SK-N-SH treated with all-trans-retinoic acid at 6 μM for 48 hours (cell line): ENCODE results near the gene KIR2DL3.

Source experiments
- ATAC-seq: fragments of 200-7000 bp; cut with Tn5 transposase; 3 replicates; pipeline ENCODE4 v1.9.1; 2020; ENCODE audit warnings: mild to moderate bottlenecking, moderate library complexity
- ARNTL ChIP-seq: fragments of 450-650 bp; formaldehyde crosslinking; IDR thresholded peaks from 2 replicates; pipeline ENCODE4 v1.5.0; 2020; ENCODE audit warnings: low read depth, mild to moderate bottlenecking, moderate library complexity, borderline replicate concordance
- BACH2 ChIP-seq: fragments of 250-450 bp; sonication (Bioruptor Pico); IDR thresholded peaks from 2 replicates; pipeline ENCODE4 v1.9.0; 2021; ENCODE audit warnings: mild to moderate bottlenecking, borderline replicate concordance
- ESRRG ChIP-seq: fragments of 250-450 bp; sonication (Bioruptor Pico); IDR thresholded peaks from 2 replicates; pipeline ENCODE4 v1.6.1; 2021; ENCODE audit warnings: mild to moderate bottlenecking
- GLIS3 ChIP-seq: fragments of 250-450 bp; sonication (Bioruptor Pico); IDR thresholded peaks from 2 replicates; pipeline ENCODE4 v1.5.0; 2020; ENCODE audit warnings: mild to moderate bottlenecking, moderate library complexity
- ISL1 ChIP-seq: fragments of 250-450 bp; sonication (Bioruptor Pico); IDR thresholded peaks from 2 replicates; pipeline ENCODE4 v2.1.2; 2022; ENCODE audit warnings: mild to moderate bottlenecking, moderate library complexity
- OSR1 ChIP-seq: fragments of 250-450 bp; sonication (Bioruptor Pico); IDR thresholded peaks from 2 replicates; pipeline ENCODE4 v1.8.0; 2022; ENCODE audit warnings: moderate library complexity, mild to moderate bottlenecking, inconsistent platforms
- PPARA ChIP-seq: fragments of 250-450 bp; sonication (Bioruptor Pico); IDR thresholded peaks from 2 replicates; pipeline ENCODE4 v1.5.0; 2020; ENCODE audit warnings: mild to moderate bottlenecking, borderline replicate concordance
- SNAI2 ChIP-seq: fragments of 250-450 bp; sonication (Bioruptor Pico); IDR thresholded peaks from 2 replicates; pipeline ENCODE4 v1.5.0; 2020; ENCODE audit warnings: mild to moderate bottlenecking, moderate library complexity
- TCF4 ChIP-seq: fragments of 250-450 bp; sonication (Bioruptor Pico); IDR thresholded peaks from 2 replicates; pipeline ENCODE4 v1.8.0; 2021; ENCODE audit warnings: mild to moderate bottlenecking, moderate library complexity, borderline replicate concordance
- TOX ChIP-seq: fragments of 250-450 bp; sonication (Bioruptor Pico); IDR thresholded peaks from 2 replicates; pipeline ENCODE4 v1.8.0; 2021; ENCODE audit warnings: mild to moderate bottlenecking, moderate library complexity, borderline replicate concordance
- ZC3H10 ChIP-seq: fragments of 250-450 bp; sonication (Bioruptor Pico); IDR thresholded peaks from 2 replicates; pipeline ENCODE4 v1.5.1; 2021; ENCODE audit warnings: mild to moderate bottlenecking, moderate library complexity
- ZFP3 ChIP-seq: fragments of 250-450 bp; sonication (Bioruptor Pico); IDR thresholded peaks from 2 replicates; pipeline ENCODE4 v1.5.0; 2020; ENCODE audit warnings: mild to moderate bottlenecking, moderate library complexity
- ZFP30 ChIP-seq: fragments of 450-650 bp; formaldehyde crosslinking; IDR thresholded peaks from 2 replicates; pipeline ENCODE4 v1.5.0; 2022; ENCODE audit warnings: mild to moderate bottlenecking, moderate library complexity
- ZNF565 ChIP-seq: fragments of 450-650 bp; formaldehyde crosslinking; conservative IDR thresholded peaks from 2 replicates; pipeline ENCODE4 v1.5.0; 2020; ENCODE audit warnings: low read depth, mild to moderate bottlenecking, moderate library complexity
- ZNF8 ChIP-seq: fragments of 450-650 bp; formaldehyde crosslinking; IDR thresholded peaks from 2 replicates; pipeline ENCODE4 v1.5.0; 2020; ENCODE audit warnings: mild to moderate bottlenecking, moderate library complexity
- TF ChIP-seq, protein P1 (sequence below): fragments of 250-450 bp; sonication (Bioruptor Pico); IDR thresholded peaks from 2 replicates; pipeline ENCODE4 v1.5.1; 2020; ENCODE audit warnings: low read depth, mild to moderate bottlenecking, moderate library complexity
- TF ChIP-seq, protein P2 (sequence below): fragments of 250-450 bp; sonication (Bioruptor Pico); IDR thresholded peaks from 2 replicates; pipeline ENCODE4 v1.8.0; 2021; ENCODE audit warnings: low read depth, mild to moderate bottlenecking, moderate library complexity, borderline replicate concordance

The KIR2DL3 gene

GRCh38 chr19:54792814-54793213, 54.5 kb downstream of the KIR2DL3 start:
- no peak for TF ChIP-seq ZFP30
- TF ChIP-seq TCF4: no peak
- TF ChIP-seq ZFP3 (CRISPR knock-in tag): no peak
- no peak for TF ChIP-seq OSR1 (CRISPR knock-in tag)
- TF ChIP-seq SNAI2: no peak
- no peak for TF ChIP-seq ZNF8 (CRISPR knock-in tag)
- TF ChIP-seq ZNF565: no peak
- TF ChIP-seq ZC3H10: no peak
- TF ChIP-seq ESRRG (CRISPR knock-in tag): no peak
- TF ChIP-seq, protein P1, sequence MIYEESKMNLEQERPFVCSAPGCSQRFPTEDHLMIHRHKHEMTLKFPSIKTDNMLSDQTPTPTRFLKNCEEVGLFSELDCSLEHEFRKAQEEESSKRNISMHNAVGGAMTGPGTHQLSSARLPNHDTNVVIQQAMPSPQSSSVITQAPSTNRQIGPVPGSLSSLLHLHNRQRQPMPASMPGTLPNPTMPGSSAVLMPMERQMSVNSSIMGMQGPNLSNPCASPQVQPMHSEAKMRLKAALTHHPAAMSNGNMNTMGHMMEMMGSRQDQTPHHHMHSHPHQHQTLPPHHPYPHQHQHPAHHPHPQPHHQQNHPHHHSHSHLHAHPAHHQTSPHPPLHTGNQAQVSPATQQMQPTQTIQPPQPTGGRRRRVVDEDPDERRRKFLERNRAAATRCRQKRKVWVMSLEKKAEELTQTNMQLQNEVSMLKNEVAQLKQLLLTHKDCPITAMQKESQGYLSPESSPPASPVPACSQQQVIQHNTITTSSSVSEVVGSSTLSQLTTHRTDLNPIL (CRISPR knock-in tag): no peak
- no peak for TF ChIP-seq TOX (CRISPR knock-in tag)
- TF ChIP-seq, protein P2, sequence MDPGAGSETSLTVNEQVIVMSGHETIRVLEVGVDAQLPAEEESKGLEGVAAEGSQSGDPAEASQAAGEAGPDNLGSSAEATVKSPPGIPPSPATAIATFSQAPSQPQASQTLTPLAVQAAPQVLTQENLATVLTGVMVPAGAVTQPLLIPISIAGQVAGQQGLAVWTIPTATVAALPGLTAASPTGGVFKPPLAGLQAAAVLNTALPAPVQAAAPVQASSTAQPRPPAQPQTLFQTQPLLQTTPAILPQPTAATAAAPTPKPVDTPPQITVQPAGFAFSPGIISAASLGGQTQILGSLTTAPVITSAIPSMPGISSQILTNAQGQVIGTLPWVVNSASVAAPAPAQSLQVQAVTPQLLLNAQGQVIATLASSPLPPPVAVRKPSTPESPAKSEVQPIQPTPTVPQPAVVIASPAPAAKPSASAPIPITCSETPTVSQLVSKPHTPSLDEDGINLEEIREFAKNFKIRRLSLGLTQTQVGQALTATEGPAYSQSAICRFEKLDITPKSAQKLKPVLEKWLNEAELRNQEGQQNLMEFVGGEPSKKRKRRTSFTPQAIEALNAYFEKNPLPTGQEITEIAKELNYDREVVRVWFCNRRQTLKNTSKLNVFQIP: no peak
- TF ChIP-seq, all 23 proteins: peak for 0
- no peak for ATAC-seq

DNA sequence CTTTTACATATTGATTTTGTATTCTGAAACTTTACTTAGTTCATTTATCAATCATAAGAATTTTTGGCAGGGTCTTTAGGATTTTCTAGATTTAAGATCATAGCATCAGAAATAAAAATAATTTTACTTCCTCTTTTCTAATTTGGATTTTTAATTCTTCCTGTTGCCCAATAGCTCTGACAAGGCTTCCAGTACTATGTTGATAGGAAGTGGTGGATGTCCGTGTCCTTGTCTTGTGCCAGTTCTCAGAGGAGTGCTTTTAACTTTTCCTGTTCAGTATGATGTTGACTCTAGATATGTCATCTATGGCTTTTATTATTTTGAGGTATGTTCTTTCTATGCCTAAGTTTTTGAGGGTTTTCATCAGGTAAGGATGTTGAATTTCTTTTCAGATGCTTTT, 57.4 kb downstream of the KIR2DL3 start:
- no peak for TF ChIP-seq GLIS3 (CRISPR knock-in tag)
- no peak for TF ChIP-seq ARNTL
- TF ChIP-seq ISL1: no peak
- TF ChIP-seq TOX (CRISPR knock-in tag): no peak
- TF ChIP-seq ZFP3 (CRISPR knock-in tag): no peak
- no peak for TF ChIP-seq PPARA (CRISPR knock-in tag)
- TF ChIP-seq ZNF565: no peak
- TF ChIP-seq, protein P2: no peak
- no peak for TF ChIP-seq ZC3H10
- TF ChIP-seq ESRRG (CRISPR knock-in tag): no peak
- TF ChIP-seq SNAI2: no peak
- no peak for TF ChIP-seq BACH2 (CRISPR knock-in tag)
- TF ChIP-seq TCF4: no peak
- TF ChIP-seq, all 23 proteins: peak for 0
- no peak for ATAC-seq
